ENCODE measurements around the gene KLHL3. TPM values are rescaled to one million over a fixed set of nuclear protein-coding genes. Genes with fewer than 3 reads are reported as not detected.

The KLHL3 gene
- total RNA-seq, 1 experiment from 2014 or later: 0.58 TPM

DNA sequence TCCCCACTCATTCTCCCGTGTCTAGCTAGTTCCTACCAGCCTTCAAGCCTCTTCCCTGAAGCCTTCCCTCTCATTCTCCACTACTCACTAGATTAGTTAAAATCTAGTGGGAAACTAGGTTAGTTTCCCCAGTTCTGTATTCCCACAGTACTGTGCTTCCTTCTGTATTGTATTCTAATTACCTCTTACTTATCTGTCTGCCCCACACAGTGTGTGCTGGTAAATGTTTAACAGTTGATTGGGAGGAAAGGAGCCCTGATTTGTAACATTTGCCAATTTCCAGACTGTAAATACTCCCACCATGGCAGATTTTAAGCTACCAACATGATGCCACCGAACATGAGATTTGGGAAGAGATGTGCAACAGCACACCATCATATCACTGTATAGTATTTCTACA lies 8.3 kb downstream of the KLHL3 start:
- H3K9me3 ChIP-seq (ENCODE audit: low read depth, low read length, poor library complexity, severe bottlenecking): peaks cover 3% of the 10 kb centered on the region
- no peak for TF ChIP-seq EZH2 (IDR thresholded peaks at IDR 0.05; ENCODE audit: borderline replicate concordance, low read depth, low read length, poor library complexity, severe bottlenecking)
- TF ChIP-seq, protein P1, sequence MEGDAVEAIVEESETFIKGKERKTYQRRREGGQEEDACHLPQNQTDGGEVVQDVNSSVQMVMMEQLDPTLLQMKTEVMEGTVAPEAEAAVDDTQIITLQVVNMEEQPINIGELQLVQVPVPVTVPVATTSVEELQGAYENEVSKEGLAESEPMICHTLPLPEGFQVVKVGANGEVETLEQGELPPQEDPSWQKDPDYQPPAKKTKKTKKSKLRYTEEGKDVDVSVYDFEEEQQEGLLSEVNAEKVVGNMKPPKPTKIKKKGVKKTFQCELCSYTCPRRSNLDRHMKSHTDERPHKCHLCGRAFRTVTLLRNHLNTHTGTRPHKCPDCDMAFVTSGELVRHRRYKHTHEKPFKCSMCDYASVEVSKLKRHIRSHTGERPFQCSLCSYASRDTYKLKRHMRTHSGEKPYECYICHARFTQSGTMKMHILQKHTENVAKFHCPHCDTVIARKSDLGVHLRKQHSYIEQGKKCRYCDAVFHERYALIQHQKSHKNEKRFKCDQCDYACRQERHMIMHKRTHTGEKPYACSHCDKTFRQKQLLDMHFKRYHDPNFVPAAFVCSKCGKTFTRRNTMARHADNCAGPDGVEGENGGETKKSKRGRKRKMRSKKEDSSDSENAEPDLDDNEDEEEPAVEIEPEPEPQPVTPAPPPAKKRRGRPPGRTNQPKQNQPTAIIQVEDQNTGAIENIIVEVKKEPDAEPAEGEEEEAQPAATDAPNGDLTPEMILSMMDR (conservative IDR thresholded peaks at IDR 0.05; ENCODE audit: low read depth, low read length): no peak
- no peak for DNase-seq (ENCODE audit: low spot score)
- CTCF ChIA-PET: no interaction called here
- intact Hi-C loops (cut with micrococcal nuclease; ENCODE audit: unreplicated experiment): loop anchor here (5.0 kb wide), 1 partner anchor 65 kb away; no protein-coding TSS in a partner anchor
- POLR2A ChIA-PET (ENCODE audit: low non-redundant PET): no interaction called here
- H3K4me1 ChIP-seq (ENCODE audit: insufficient read depth, low read length, poor library complexity, severe bottlenecking): no peaks in the 10 kb centered on the region
- no peaks in the 10 kb centered on the region for H3K36me3 ChIP-seq (ENCODE audit: insufficient read depth, low read length, poor library complexity, severe bottlenecking)
- no peak overlapping the region for H3K27ac ChIP-seq (ENCODE audit: low read depth, low read length, poor library complexity, severe bottlenecking)
- peaks cover 3% of the 10 kb centered on the region for H3K27me3 ChIP-seq (replicated peaks; ENCODE audit: insufficient read depth, low read depth, low read length, poor library complexity)
- no peak overlapping the region for H3K4me3 ChIP-seq (ENCODE audit: low read depth, low read length, poor library complexity, severe bottlenecking)
- BruUV-seq (replicated peaks): no TSS peak

DNA sequence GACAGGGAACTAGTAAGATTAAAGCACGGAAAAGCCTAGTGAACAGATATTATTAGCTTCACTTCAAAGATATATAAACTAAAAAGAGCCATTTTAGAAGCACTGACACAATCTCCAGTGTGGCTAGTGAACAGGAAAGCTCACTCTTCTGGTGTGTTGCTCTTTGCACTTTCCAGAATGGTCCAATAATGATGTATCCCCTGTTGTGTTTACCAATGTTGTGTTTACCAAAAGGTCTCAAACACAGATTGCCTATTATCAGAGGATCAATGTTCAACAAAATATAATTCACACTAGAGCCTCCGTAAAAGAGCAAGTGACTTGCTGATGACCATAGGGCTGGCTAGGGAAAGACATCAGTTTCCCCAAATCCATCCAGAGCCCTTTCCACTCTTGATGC lies 11.6 kb downstream of the KLHL3 start:
- BruUV-seq (replicated peaks): no TSS peak
- DNase-seq (ENCODE audit: low spot score): no peak
- intact Hi-C loops (cut with micrococcal nuclease; ENCODE audit: unreplicated experiment): no loop called here
- Histone ChIP-seq H3K36me3 (ENCODE audit: insufficient read depth, low read length, poor library complexity, severe bottlenecking) (no peaks in the 10 kb centered on the region), H3K27ac (ENCODE audit: low read depth, low read length, poor library complexity, severe bottlenecking) (no peak overlapping the region), H3K27me3 (replicated peaks; ENCODE audit: insufficient read depth, low read depth, low read length, poor library complexity) (no peaks in the 10 kb centered on the region), H3K4me3 (ENCODE audit: low read depth, low read length, poor library complexity, severe bottlenecking) (no peak overlapping the region), H3K9me3 (ENCODE audit: low read depth, low read length, poor library complexity, severe bottlenecking) (peaks cover 3% of the 10 kb centered on the region), H3K4me1 (ENCODE audit: insufficient read depth, low read length, poor library complexity, severe bottlenecking) (no peaks in the 10 kb centered on the region)
- CTCF ChIA-PET: no interaction called here
- TF ChIP-seq EZH2 (IDR thresholded peaks at IDR 0.05; ENCODE audit: borderline replicate concordance, low read depth, low read length, poor library complexity, severe bottlenecking): no peak
- TF ChIP-seq, protein P1 (conservative IDR thresholded peaks at IDR 0.05; ENCODE audit: low read depth, low read length): no peak
- POLR2A ChIA-PET (ENCODE audit: low non-redundant PET): no interaction called here

DNA sequence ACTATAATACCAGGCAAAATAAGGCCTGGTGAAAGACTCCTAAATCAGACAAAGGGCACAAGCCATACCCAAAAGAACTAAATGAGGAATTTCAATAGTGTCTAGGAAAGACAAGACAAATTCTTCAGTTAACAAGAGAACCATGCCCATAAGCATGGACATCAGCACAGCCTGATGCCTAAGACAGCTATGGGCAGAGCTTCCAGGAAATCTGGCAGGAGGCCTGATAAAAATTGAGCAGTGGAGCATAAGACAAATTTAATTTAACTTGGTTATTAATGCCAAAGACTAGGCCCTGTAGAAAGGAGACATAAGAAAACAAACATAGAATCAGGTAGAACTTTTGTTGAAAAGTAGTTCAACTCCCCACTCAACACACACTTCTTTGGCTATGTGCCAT lies 17.3 kb downstream of the KLHL3 start:
- ChIA-PET CTCF (no interaction called here), POLR2A (ENCODE audit: low non-redundant PET) (no interaction called here)
- no TSS peak for BruUV-seq (replicated peaks)
- TF ChIP-seq, protein P1 (conservative IDR thresholded peaks at IDR 0.05; ENCODE audit: low read depth, low read length): no peak
- no peak for TF ChIP-seq EZH2 (IDR thresholded peaks at IDR 0.05; ENCODE audit: borderline replicate concordance, low read depth, low read length, poor library complexity, severe bottlenecking)
- H3K27me3 ChIP-seq (replicated peaks; ENCODE audit: insufficient read depth, low read depth, low read length, poor library complexity): no peaks in the 10 kb centered on the region
- intact Hi-C loops (cut with micrococcal nuclease; ENCODE audit: unreplicated experiment): no loop called here
- H3K27ac ChIP-seq (ENCODE audit: low read depth, low read length, poor library complexity, severe bottlenecking): no peak overlapping the region
- DNase-seq (ENCODE audit: low spot score): no peak
- peaks cover 3% of the 10 kb centered on the region for H3K9me3 ChIP-seq (ENCODE audit: low read depth, low read length, poor library complexity, severe bottlenecking)
- H3K4me1 ChIP-seq (ENCODE audit: insufficient read depth, low read length, poor library complexity, severe bottlenecking): no peaks in the 10 kb centered on the region
- no peak overlapping the region for H3K4me3 ChIP-seq (ENCODE audit: low read depth, low read length, poor library complexity, severe bottlenecking)
- H3K36me3 ChIP-seq (ENCODE audit: insufficient read depth, low read length, poor library complexity, severe bottlenecking): no peaks in the 10 kb centered on the region

Measured in A673 (cell line).